GM12892 (cell line): ENCODE data around the gene IRF2.

Source experiments
- DNase-seq: peaks from one replicate; pipeline ENCODE4 v3.0.0; 2011; ENCODE audit not compliant: insufficient read length
- FAIRE-seq: peaks from 2 replicates; lab custom pipeline; 2011; peaks lifted over from hg19 to GRCh38; lab: Jason Lieb, UNC
- POLR2A ChIP-seq: IDR thresholded peaks from 2 replicates; pipeline ENCODE4 v1.6.1; 2011; ENCODE audit warnings: low read depth, low read length, control low read depth
- POLR2AphosphoS5 ChIP-seq: IDR thresholded peaks from 2 replicates; pipeline ENCODE4 v1.6.1; 2011; ENCODE audit warnings: low read depth, low read length, control low read depth
- TAF1 ChIP-seq: IDR thresholded peaks from 2 replicates; pipeline ENCODE4 v1.6.1; 2011; ENCODE audit warnings: low read depth, mild to moderate bottlenecking, control low read depth, low read length, borderline replicate concordance

Gene IRF2

GRCh38 chr4:184498598-184498997 lies 24.2 kb upstream of the IRF2 start:
- TF ChIP-seq POLR2A, result no peak
- no peak for TF ChIP-seq TAF1
- no peak for TF ChIP-seq POLR2AphosphoS5
- no peak for DNase-seq
- no peak for FAIRE-seq

GRCh38 chr4:184489771-184490170 lies 15.4 kb upstream of the IRF2 start:
- TF ChIP-seq POLR2A (no peak), TAF1 (no peak), POLR2AphosphoS5 (no peak)
- DNase-seq (no peak), FAIRE-seq (no peak)

DNA sequence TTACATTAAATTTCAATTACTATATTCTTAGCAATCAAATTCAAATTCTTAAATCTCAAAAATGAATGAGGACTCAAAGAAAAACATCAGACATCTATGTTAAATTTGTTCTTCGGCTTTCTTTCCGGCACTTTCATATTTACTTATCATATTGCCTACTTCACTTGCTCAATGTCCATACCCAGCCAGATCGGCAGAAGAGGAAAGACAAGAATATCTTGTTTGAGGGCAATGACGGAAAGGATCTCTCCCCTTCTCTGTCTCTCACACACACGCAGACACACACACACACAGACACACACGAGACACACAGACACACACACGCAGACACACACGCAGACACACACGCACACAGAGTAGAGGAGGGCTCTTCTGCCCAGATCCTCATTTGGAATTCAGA lies 13.2 kb upstream of the IRF2 start:
- DNase-seq (no peak), FAIRE-seq (no peak)
- no peak for TF ChIP-seq TAF1
- TF ChIP-seq POLR2A, result no peak
- TF ChIP-seq POLR2AphosphoS5, result no peak

- FAIRE-seq, result no peak
- no peak for TF ChIP-seq POLR2AphosphoS5
- no peak for TF ChIP-seq POLR2A
- DNase-seq, result no peak
These were observed 10.9 kb upstream of the IRF2 start for GRCh38 chr4:184485279-184485678.

DNA sequence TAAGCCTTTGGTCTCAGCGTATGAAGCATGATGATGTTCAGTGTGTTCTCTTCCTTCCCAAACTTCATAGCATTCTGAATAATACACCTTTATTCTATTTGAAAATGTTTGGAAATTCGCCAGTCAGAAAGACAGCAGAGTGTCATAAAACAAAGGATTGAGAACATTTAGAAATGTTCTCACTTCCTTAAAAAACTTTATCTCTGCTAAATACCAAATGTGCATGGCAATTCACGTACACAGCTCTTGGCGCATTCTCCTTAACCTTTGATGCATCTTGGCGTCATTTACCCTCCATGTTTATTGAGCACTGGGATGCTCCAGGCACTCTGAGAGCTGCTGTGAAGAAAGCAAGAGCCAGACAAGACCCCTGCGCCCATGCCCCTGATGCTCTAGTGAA lies 7.2 kb upstream of the IRF2 start:
- TF ChIP-seq TAF1, result no peak
- TF ChIP-seq POLR2A, result no peak
- no peak for TF ChIP-seq POLR2AphosphoS5
- DNase-seq, result no peak
- FAIRE-seq, result peak; percentile 74

DNA sequence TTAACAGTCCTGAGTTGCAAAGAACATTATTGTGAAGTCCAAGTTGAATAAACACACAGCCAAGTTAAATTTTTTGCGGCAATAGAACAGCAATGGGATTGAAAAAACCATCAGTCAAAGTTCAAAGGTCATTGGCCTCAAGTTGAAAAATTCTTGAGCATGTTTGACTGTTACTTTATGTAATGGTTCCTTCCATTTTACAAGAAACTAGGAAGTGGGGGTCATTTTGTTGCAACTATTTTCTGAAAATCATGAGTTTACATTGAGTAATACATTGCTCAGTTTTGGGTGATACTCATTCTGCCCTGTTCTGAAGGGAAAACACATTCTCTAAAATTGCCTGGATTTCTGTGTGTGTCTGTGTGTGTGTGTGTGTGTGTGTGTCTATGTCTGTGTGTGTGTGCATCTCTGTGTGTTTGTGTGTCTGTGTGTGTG lies 5.2 kb upstream of the IRF2 start:
- TF ChIP-seq POLR2A (no peak), POLR2AphosphoS5 (no peak)
- no peak for DNase-seq
- FAIRE-seq, result peak; percentile 46

DNA sequence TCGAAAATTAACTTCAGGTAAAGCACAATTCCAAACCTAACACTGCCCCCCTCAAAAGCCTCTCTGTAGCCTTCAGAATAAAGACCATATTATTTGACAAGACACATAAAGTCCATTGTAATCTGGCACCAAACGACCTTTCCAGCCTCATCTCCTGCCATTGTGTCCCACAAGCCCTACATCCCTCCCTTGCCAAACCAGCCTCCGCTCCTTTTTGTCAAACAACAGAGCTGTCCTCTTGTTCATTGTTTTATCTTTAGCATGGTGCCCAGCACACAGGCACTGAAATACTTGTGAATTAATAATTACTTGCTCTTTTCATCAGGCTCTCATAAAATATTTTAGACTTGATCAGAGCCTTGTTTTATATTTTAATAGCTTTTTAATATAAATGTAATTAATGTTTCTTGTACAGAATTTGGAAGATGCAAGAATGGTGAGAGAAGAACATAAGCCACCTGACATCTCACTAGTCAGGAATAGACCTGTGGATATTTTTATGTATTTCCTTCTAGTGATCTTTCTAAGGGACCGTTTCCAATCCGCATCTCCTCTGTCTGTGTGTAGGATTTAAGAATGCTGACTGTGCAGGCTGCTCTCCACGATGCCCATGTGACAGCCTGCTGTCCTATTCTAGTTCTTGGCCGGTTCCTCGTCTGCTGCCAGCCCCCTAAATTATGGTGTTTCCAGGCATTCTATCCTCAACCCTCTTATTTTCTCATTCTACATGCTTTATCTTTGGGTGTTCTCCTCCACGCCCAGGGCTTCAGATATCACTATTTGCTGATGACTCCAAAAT lies 3.0 kb upstream of the IRF2 start:
- no peak for TF ChIP-seq POLR2A
- no peak for FAIRE-seq
- no peak for DNase-seq

DNA sequence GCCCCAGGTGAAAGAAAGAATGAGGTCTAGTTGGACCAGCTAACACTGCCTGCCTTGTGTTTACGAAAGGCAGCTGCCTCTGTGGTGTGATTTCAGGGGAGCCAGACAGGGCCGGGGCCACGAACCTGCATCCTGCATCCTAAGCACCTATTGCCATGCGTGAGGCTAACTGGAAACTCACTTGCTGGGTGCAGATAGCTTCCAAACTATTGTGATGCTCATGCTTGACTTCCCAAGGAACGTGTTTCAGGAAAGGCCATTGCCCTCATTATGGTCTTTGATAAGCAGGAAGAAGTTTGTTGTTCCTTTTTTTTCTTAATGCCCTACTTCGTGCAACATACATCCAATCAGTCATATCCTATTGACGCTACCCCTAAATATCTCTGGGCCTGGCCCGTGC lies 2.3 kb upstream of the IRF2 start:
- TF ChIP-seq POLR2AphosphoS5, result peak; percentile 48; the same call in 1 of the 2 replicates
- TF ChIP-seq TAF1, result no peak
- peak; percentile 60; the same call in 1 of the 2 replicates for TF ChIP-seq POLR2A
- peak; percentile 67 for FAIRE-seq
- no peak for DNase-seq

DNA sequence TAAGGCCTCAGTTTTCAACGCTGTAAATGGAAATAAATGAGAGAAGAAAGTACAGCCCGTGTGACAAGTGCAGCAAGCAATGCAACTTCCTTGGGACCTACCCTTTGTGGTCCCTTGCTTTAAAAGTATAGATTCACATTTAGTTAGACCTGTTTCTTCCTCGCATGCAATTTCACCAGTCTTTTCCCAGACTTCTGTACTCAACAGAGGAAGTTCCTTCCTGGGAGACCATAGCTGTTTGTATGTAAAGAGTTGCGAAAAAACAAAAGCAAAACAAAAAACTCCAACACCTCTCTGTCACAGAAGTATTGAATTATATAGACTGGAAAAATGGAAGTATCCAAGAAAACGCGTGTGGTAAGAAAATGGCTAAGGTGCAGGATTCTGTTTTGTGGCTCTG lies 1.1 kb upstream of the IRF2 start:
- TF ChIP-seq TAF1, result no peak
- TF ChIP-seq POLR2AphosphoS5, result no peak
- no peak for TF ChIP-seq POLR2A
- no peak for DNase-seq
- no peak for FAIRE-seq

- TF ChIP-seq POLR2A (peak; percentile 61), POLR2AphosphoS5 (no peak; the same call in none of the 2 replicates), TAF1 (peak; percentile 75; the same call in 1 of the 2 replicates)
- peak; percentile 92 for FAIRE-seq
- peak; percentile 42 for DNase-seq
These were observed 729 bp upstream of the IRF2 start for GRCh38 chr4:184475096-184475461.

DNA sequence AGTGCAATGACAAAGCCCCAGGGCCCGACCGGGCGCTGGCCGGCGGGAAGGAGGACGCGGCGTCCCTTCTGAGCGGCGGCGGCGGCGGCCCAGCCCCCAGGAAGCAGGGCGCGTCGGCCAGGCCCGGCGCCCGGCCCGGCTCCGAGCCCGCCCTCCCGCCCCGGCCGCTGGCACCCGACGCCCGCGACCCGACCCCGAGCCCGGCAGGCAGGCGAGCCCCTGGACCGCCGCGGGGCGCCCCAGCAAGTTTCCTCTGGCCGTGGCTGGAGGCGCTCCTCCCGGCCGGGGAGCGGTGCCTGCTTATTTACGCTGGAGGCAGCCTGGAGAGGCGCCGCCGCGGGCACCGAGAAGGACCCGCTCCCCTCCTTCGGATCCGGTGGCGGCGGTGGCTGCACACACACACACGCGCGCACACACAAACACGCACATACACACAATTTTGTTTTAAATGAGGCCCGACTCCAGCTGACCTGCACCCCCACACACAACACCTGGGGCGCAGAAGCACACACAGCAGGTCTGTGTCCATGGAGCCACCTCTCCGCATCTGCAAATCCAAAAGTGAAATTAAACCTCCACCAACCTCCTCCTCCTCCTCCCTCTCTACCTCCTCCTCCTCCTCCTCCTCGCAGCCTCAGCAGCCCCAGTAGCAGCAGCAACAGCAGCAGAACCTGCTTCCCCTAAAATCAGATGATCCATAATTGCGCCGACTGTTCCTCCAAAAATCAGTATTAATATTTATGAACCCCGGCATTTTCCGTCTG lies 669 bp downstream of the IRF2 start:
- DNase-seq (peak; percentile 37), FAIRE-seq (no peak)
- TF ChIP-seq POLR2A, result peak; percentile 63; the same call in 1 of the 2 replicates
- TF ChIP-seq POLR2AphosphoS5, result no peak; the same call in 1 of the 2 replicates
- TF ChIP-seq TAF1, result 0 out of 2 replicates have a peak, but pooled peaks have one; percentile 48
